GM12878 (cell line): ENCODE measurements around the gene ABHD17A. TPM values are rescaled to one million over a fixed set of nuclear protein-coding genes. Genes with fewer than 3 reads are reported as not detected.

Source experiments
- ATAC-seq: fragments of 200-7000 bp; cut with Tn5 transposase; 3 replicates; pipeline ENCODE4 v1.9.1; 2020; ENCODE audit warnings: mild to moderate bottlenecking, moderate library complexity
- BruUV-seq: library from RNA; stranded (reverse); fragments of 400-500 nt; replicated peaks from 2 replicates; lab custom pipeline; 2021; lab: Mats Ljungman, UMichigan
- CTCF ChIA-PET: fragments of 300-600 bp; sonication (Branson Sonifier 250); formaldehyde crosslinking; extraction: SDS; loops from one replicate; lab custom pipeline; 2021; ENCODE audit warnings: inconsistent platforms; lab: Yijun Ruan, JAX
- POLR2A ChIA-PET: fragments of 350-600 bp; formaldehyde crosslinking; extraction: SDS; loops from one replicate; lab custom pipeline; 2021; ENCODE audit warnings: inconsistent platforms; lab: Charles Lee
- RAD21 ChIA-PET: fragments of 300-600 bp; sonication (Branson Sonifier 250); formaldehyde crosslinking; loops from one replicate; lab custom pipeline; 2023; ENCODE audit warnings: antibody characterized with exemption; ENCODE audit not compliant: unreplicated experiment; lab: Charles Lee
- SMC1A ChIA-PET: fragments of 300-600 bp; sonication (Branson Sonifier 250); formaldehyde crosslinking; loops from one replicate; lab custom pipeline; 2023; ENCODE audit not compliant: unreplicated experiment, uncharacterized antibody; lab: Charles Lee
- DNase-seq: peaks from one replicate; pipeline ENCODE4 v3.0.0-alpha.2; 2011; ENCODE audit warnings: low read depth, low spot score
- FAIRE-seq: peaks from 3 replicates; lab custom pipeline; 2011; peaks lifted over from hg19 to GRCh38; lab: Jason Lieb, UNC
- H2AFZ ChIP-seq: 2 replicates; pipeline ENCODE4 v1.6.0; 2011; ENCODE audit warnings: low read depth, low read length, control low read depth; ENCODE audit not compliant: control insufficient read depth
- H3K27ac ChIP-seq: 2 replicates; pipeline ENCODE4 v1.5.1; 2011; ENCODE audit warnings: control low read depth; ENCODE audit not compliant: control insufficient read depth, insufficient read depth
- H3K27me3 ChIP-seq, 2 experiments: replicated peaks in 1 of 2; 2 replicates each; pipeline versions ENCODE4 v1.6.0 to v1.6.1; 2011; ENCODE audit warnings: low read length in 1 of 2; ENCODE audit not compliant: control insufficient read depth in 2 of 2, insufficient read depth in 2 of 2
- H3K36me3 ChIP-seq, 2 experiments: 2 replicates each; pipeline ENCODE4 v1.5.1; 2011; ENCODE audit warnings: low read length in 1 of 2; ENCODE audit not compliant: control insufficient read depth in 2 of 2, insufficient read depth in 2 of 2
- H3K4me1 ChIP-seq: 2 replicates; pipeline ENCODE4 v1.6.1; 2011; ENCODE audit warnings: mild to moderate bottlenecking, low read length, moderate library complexity, mixed read lengths; ENCODE audit not compliant: control insufficient read depth, insufficient read depth
- H3K4me2 ChIP-seq: 2 replicates; pipeline ENCODE4 v1.6.0; 2011; ENCODE audit warnings: control low read depth; ENCODE audit not compliant: control insufficient read depth, insufficient read depth
- H3K4me3 ChIP-seq: fragments of 200-600 bp; sonication (generic); 2 replicates; pipeline ENCODE4 v1.5.1; 2016
- H3K79me2 ChIP-seq: 2 replicates; pipeline ENCODE4 v1.6.0; 2011; ENCODE audit warnings: low read length; ENCODE audit not compliant: control insufficient read depth, insufficient read depth
- H3K9ac ChIP-seq: 2 replicates; pipeline ENCODE4 v1.8.0; 2011; ENCODE audit warnings: low read length, control low read depth, mixed read lengths; ENCODE audit not compliant: control insufficient read depth, insufficient read depth
- H3K9me3 ChIP-seq: replicated peaks from 3 replicates; pipeline ENCODE4 v1.5.1; 2011; ENCODE audit warnings: mild to moderate bottlenecking, low read length; ENCODE audit not compliant: control insufficient read depth, insufficient read depth
- H4K20me1 ChIP-seq: 2 replicates; pipeline ENCODE4 v1.6.0; 2011; ENCODE audit not compliant: control insufficient read depth, insufficient read depth
- ESRRA ChIP-seq: IDR thresholded peaks from 2 replicates; pipeline ENCODE4 v1.6.1; 2012; ENCODE audit warnings: mild to moderate bottlenecking, low read length, improper control_type of control experiment
- HDGF ChIP-seq: fragments of 450-650 bp; IDR thresholded peaks from 2 replicates; pipeline ENCODE4 v1.6.1; 2016; ENCODE audit warnings: antibody characterized with exemption
- PBX3 ChIP-seq: IDR thresholded peaks from 2 replicates; pipeline ENCODE4 v1.6.1; 2011; ENCODE audit warnings: mild to moderate bottlenecking, low read depth, low read length, moderate library complexity; ENCODE audit not compliant: insufficient replicate concordance
- ZBTB11 ChIP-seq: fragments of 450-650 bp; formaldehyde crosslinking; IDR thresholded peaks from 2 replicates; pipeline ENCODE4 v1.5.0; 2022; ENCODE audit warnings: mild to moderate bottlenecking, missing genetic modification characterization
- ZBTB4 ChIP-seq: fragments of 450-650 bp; formaldehyde crosslinking; IDR thresholded peaks from 2 replicates; pipeline ENCODE4 v1.4.0; 2022; ENCODE audit warnings: mild to moderate bottlenecking, moderate library complexity
- ZZZ3 ChIP-seq: IDR thresholded peaks from 2 replicates; pipeline ENCODE4 v1.6.1; 2011; ENCODE audit warnings: low read depth; ENCODE audit not compliant: control insufficient read depth, insufficient read length
- WGBS: methylation state at CpG from one replicate; pipeline ENCODE4 v1.1.6; 2016; ENCODE audit warnings: low lambda C conversion rate; ENCODE audit not compliant: insufficient replicate concordance, insufficient coverage; ENCODE audit errors: missing lambda C conversion rate; 5-methylcytosine and 5-hydroxymethylcytosine counted together
- in situ Hi-C: fragments of 300-500 bp; cut with MboI; formaldehyde crosslinking; loops from 9 replicates; pipeline ENCODE4 v1.14.3; 2018; ENCODE audit warnings: mixed read lengths
- intact Hi-C: fragments of 100-400 bp; cut with micrococcal nuclease; formaldehyde crosslinking; loops from one replicate; pipeline ENCODE4 v1.14.2; 2022; ENCODE audit not compliant: unreplicated experiment
- polyA plus RNA-seq, 11 experiments: library from polyadenylated mRNA; depleted of rRNA in 4 of 11; unstranded in 6 of 11; stranded (reverse) in 5 of 11; fragments of >200 nt; fragmentation: Nextera tagmentation in 4 of 11; fragmentation: Illumina TruSeq in 1 of 11; extraction: Ambion mirVana in 4 of 11; extraction: Trizol in 1 of 11; gene quantifications; 1 replicate in 1 of 11; 2 replicates in 10 of 11; pipeline versions ENCODE4 v1.2.1 to v1.2.3, GENCODE V29; 2011 to 2016; ENCODE audit warnings: inconsistent platforms in 2 of 11, missing spikeins in 2 of 11, low read depth in 1 of 11
- total RNA-seq, 4 experiments: library from RNA; depleted of rRNA in 3 of 4; stranded (reverse); fragments of >200 nt in 3 of 4; fragmentation: Illumina TruSeq in 1 of 4; extraction: Trizol in 1 of 4; gene quantifications; 2 replicates each; pipeline versions ENCODE4 v1.2.1 to v1.2.3, GENCODE V29; 2013 to 2021

ABHD17A gene
- total and polyA plus RNA-seq, 10 of the 15 experiments (the other 5 are each of a cell fraction or from before 2014, with no cell fraction given) = 0.13 to 126 (median 28.8) TPM; not detected in 1

- no peak for TF ChIP-seq ZBTB4 (CRISPR knock-in tag)
- no peak for TF ChIP-seq ESRRA
- TF ChIP-seq ZZZ3 = no peak
- TF ChIP-seq, all 136 proteins: peak for 0
Measured at GRCh38 chr19:1917926-1918325, 32.6 kb upstream of the ABHD17A start (continued).

GRCh38 chr19:1917146-1917545, 31.9 kb upstream of the ABHD17A start:
- intact Hi-C loops (no loop called here), in situ Hi-C loops (no loop called here)
- FAIRE-seq = no peak
- no peaks in the 10 kb centered on the region; the same call in 1 of the 2 replicates for H3K79me2 ChIP-seq
- RAD21 ChIA-PET = no interaction called here
- H3K27me3 ChIP-seq = no peaks in the 10 kb centered on the region
- H3K36me3 ChIP-seq = peaks cover 0 to 12% of the 10 kb centered on the region in 2 experiments; a peak in 3 of 4 replicates
- ATAC-seq = no peak
- no peak overlapping the region for H3K27ac ChIP-seq
- DNase-seq = no peak
- no peak overlapping the region for H3K9ac ChIP-seq
- SMC1A ChIA-PET = no interaction called here
- H3K4me2 ChIP-seq = no peak overlapping the region
- no peak overlapping the region for H3K4me3 ChIP-seq
- CTCF ChIA-PET = no interaction called here
- H4K20me1 ChIP-seq = no peaks in the 10 kb centered on the region
- H3K4me1 ChIP-seq = peaks cover 6% of the 10 kb centered on the region
- TF ChIP-seq PBX3 = no peak
- no peak for TF ChIP-seq HDGF
- TF ChIP-seq ZBTB11 (CRISPR knock-in tag) = no peak
- POLR2A ChIA-PET = no interaction called here
- H2AFZ ChIP-seq = no peak overlapping the region
- H3K9me3 ChIP-seq = no peaks in the 10 kb centered on the region
- BruUV-seq = no TSS peak
- 92% methylated on average over 17 of the region's 17 CpGs for WGBS
